A673 (cell line): Measurements from ENCODE around the gene TTC3. TPM values are rescaled to one million over a fixed set of nuclear protein-coding genes. Genes with fewer than 3 reads are reported as not detected.

Experiments
- BruUV-seq: library from RNA; stranded (reverse); fragments of 400-500 nt; replicated peaks from 2 replicates; lab custom pipeline; 2021; lab: Mats Ljungman, UMichigan
- CTCF ChIA-PET: fragments of 300-600 bp; sonication (Branson Sonifier 250); formaldehyde crosslinking; loops from one replicate; lab custom pipeline; 2022; ENCODE audit warnings: antibody characterized with exemption; lab: Charles Lee
- POLR2A ChIA-PET: fragments of 300-600 bp; sonication (Branson Sonifier 250); formaldehyde crosslinking; loops from one replicate; lab custom pipeline; 2022; ENCODE audit warnings: antibody characterized with exemption; ENCODE audit not compliant: low non-redundant PET; lab: Charles Lee
- DNase-seq: peaks from one replicate; pipeline ENCODE4 v3.0.0-alpha.2; 2015; ENCODE audit warnings: low spot score
- H3K27ac ChIP-seq: fragments of 200-600 bp; sonication (generic); 2 replicates; pipeline ENCODE4 v1.5.1; 2016; ENCODE audit warnings: mixed run types, low read depth, mild to moderate bottlenecking, mixed read lengths, antibody characterized with exemption, low read length; ENCODE audit not compliant: poor library complexity, severe bottlenecking
- H3K27me3 ChIP-seq: fragments of 200-600 bp; sonication (generic); replicated peaks from 2 replicates; pipeline ENCODE4 v1.6.1; 2017; ENCODE audit warnings: mixed run types, low read depth, mild to moderate bottlenecking, mixed read lengths, antibody characterized with exemption, low read length; ENCODE audit not compliant: insufficient read depth, poor library complexity
- H3K36me3 ChIP-seq: fragments of 200-600 bp; sonication (generic); 2 replicates; pipeline ENCODE4 v1.6.1; 2016; ENCODE audit warnings: mixed run types, mild to moderate bottlenecking, mixed read lengths, antibody characterized with exemption, low read length; ENCODE audit not compliant: insufficient read depth, poor library complexity, severe bottlenecking
- H3K4me1 ChIP-seq: fragments of 200-600 bp; sonication (generic); 2 replicates; pipeline ENCODE4 v1.6.1; 2017; ENCODE audit warnings: mixed run types, mild to moderate bottlenecking, mixed read lengths, antibody characterized with exemption, low read length; ENCODE audit not compliant: insufficient read depth, poor library complexity, severe bottlenecking
- H3K4me3 ChIP-seq: fragments of 200-600 bp; sonication (generic); 2 replicates; pipeline ENCODE4 v1.5.1; 2016; ENCODE audit warnings: low read depth, mixed run types, mild to moderate bottlenecking, mixed read lengths, low read length; ENCODE audit not compliant: poor library complexity, severe bottlenecking
- H3K9me3 ChIP-seq: fragments of 200-600 bp; sonication (generic); 2 replicates; pipeline ENCODE4 v1.6.1; 2016; ENCODE audit warnings: mixed run types, low read depth, mild to moderate bottlenecking, mixed read lengths, antibody characterized with exemption, low read length; ENCODE audit not compliant: poor library complexity, severe bottlenecking
- EZH2 ChIP-seq: fragments of 200-600 bp; sonication (generic); IDR thresholded peaks from 2 replicates; pipeline ENCODE4 v1.6.1; 2017; ENCODE audit warnings: borderline replicate concordance, low read depth, mild to moderate bottlenecking, mixed read lengths, antibody characterized with exemption, low read length; ENCODE audit not compliant: poor library complexity, severe bottlenecking
- intact Hi-C: fragments of 100-400 bp; cut with micrococcal nuclease; formaldehyde crosslinking; loops from one replicate; pipeline ENCODE4 v1.10.0; 2022; ENCODE audit not compliant: unreplicated experiment
- total RNA-seq: library from RNA; stranded (reverse); gene quantifications from 2 replicates; pipeline ENCODE4 v1.2.3, GENCODE V29; 2021
- TF ChIP-seq, protein P1 (sequence below): fragments of 300-800, 200-600 bp; sonication (generic); conservative IDR thresholded peaks from 2 replicates; pipeline ENCODE4 v1.5.1; 2017; ENCODE audit warnings: low read depth, mild to moderate bottlenecking, antibody characterized with exemption, low read length, moderate library complexity, mixed read lengths

Gene TTC3
- total RNA-seq, 1 experiment from 2014 or later, result 137 TPM

DNA sequence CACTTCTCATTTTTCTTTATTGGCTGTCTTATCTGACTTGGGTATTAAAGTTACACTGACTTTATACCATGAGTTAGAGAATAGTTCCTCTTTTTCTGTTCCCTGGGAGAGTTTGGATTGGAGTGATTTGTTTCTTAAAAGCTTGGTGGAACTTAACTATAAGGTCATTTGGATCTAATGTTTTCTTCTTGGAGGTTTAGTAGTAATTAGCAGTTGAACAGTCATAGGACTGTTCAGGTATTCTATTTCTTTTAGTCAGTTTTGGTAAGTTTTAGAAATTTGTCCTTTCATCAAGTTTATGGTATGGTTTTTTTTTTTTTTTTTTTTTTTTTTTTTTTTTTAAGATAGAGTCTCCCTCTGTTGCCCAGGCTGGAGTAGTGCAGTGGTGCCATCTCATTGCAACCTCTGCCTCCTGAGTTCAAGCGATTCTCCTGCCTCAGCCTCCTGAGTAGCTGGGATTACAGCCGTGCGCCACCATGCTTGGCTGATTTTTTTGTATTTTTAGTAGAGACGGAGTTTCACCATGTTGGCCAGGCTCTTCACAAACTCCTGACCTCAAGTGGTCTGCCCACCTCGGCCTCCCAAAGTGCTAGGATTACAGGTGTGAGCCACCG lies 6.3 kb downstream of the TTC3 start:
- BruUV-seq, result no TSS peak
- Histone ChIP-seq H3K27ac (no peak overlapping the region), H3K27me3 (no peaks in the 10 kb centered on the region), H3K9me3 (peaks cover 9% of the 10 kb centered on the region), H3K4me1 (peaks cover 11% of the 10 kb centered on the region), H3K36me3 (no peaks in the 10 kb centered on the region), H3K4me3 (no peak overlapping the region)
- intact Hi-C loops, result no loop called here
- ChIA-PET POLR2A (no interaction called here), CTCF (no interaction called here)
- DNase-seq, result no peak
- TF ChIP-seq EZH2, result no peak
- TF ChIP-seq, protein P1, sequence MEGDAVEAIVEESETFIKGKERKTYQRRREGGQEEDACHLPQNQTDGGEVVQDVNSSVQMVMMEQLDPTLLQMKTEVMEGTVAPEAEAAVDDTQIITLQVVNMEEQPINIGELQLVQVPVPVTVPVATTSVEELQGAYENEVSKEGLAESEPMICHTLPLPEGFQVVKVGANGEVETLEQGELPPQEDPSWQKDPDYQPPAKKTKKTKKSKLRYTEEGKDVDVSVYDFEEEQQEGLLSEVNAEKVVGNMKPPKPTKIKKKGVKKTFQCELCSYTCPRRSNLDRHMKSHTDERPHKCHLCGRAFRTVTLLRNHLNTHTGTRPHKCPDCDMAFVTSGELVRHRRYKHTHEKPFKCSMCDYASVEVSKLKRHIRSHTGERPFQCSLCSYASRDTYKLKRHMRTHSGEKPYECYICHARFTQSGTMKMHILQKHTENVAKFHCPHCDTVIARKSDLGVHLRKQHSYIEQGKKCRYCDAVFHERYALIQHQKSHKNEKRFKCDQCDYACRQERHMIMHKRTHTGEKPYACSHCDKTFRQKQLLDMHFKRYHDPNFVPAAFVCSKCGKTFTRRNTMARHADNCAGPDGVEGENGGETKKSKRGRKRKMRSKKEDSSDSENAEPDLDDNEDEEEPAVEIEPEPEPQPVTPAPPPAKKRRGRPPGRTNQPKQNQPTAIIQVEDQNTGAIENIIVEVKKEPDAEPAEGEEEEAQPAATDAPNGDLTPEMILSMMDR, result peak; percentile 49

DNA sequence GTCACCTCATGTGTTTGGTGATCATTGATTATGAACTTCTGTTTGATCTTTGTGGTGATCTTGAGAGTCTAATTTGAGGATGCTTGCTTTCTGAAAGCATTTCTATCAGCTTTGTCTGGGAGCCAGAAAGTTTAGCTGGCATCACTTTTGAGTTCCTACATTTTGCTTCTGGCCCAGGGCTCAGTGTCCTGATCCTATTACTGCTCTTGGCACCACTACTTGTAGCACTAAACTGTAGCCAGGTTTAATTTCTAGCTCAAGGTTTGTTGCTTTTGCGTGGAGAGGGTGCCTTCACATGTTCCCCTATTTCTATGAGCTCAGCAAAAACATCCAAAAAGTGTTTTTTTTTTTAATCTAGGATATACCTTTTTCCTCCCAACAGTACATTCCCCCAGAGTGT lies 9.3 kb downstream of the TTC3 start:
- intact Hi-C loops, result no loop called here
- H3K27me3 ChIP-seq, result no peaks in the 10 kb centered on the region
- H3K36me3 ChIP-seq, result no peaks in the 10 kb centered on the region
- peaks cover 14% of the 10 kb centered on the region for H3K4me1 ChIP-seq
- BruUV-seq, result no TSS peak
- DNase-seq, result no peak
- no peak overlapping the region for H3K27ac ChIP-seq
- TF ChIP-seq, protein P1, result no peak
- TF ChIP-seq EZH2, result no peak
- ChIA-PET POLR2A (interaction anchor here (0.6 kb wide), 1 partner anchor 31 kb away, joined by 3 read pairs; no protein-coding TSS in a partner anchor), CTCF (interaction anchor here (0.7 to 1.4 kb wide), 2 partner anchors 11 to 106 kb away, joined by 3 to 4 read pairs; no protein-coding TSS in a partner anchor)
- H3K9me3 ChIP-seq, result peaks cover 7% of the 10 kb centered on the region
- no peak overlapping the region for H3K4me3 ChIP-seq

DNA sequence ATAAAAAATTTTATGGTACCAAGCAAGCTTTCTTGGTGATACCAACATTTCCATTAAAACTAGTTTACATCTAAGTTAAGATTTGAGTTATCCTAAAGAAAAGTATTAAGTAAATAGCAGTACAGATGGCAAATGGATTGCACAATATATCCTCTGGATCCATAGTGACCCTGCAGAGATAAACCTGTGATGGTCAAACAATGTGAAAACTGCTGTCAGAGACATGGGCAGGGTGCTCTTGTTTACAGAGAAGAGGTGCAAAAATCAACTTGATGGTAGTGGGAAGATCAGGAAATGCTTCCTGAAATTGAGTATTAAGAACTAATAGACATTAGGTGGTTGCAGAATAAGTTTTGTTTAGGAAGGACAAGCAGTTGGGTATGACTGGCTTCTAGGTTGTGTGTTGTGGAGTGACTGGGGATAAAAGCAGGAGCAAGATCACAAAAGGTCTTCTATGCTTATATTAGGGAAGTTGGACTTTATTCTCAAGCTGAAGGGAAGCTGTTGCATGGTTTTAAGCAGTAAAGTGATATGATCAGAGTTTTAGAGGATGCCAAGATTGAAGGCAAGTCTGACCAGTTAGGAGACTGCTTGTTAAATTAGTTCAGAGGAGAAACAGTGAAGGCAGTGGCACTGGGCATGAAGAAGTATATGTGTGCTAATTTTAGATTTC lies 9.9 kb downstream of the TTC3 start:
- intact Hi-C loops, result no loop called here

More for the DNA sequence above, 9.9 kb downstream of the TTC3 start:
- no peaks in the 10 kb centered on the region for H3K36me3 ChIP-seq
- H3K9me3 ChIP-seq, result peaks cover 3% of the 10 kb centered on the region
- no peak overlapping the region for H3K4me3 ChIP-seq
- ChIA-PET CTCF (interaction anchor here (1.4 kb wide), 1 partner anchor 106 kb away, joined by 4 read pairs; no protein-coding TSS in a partner anchor), POLR2A (no interaction called here)
- no peak overlapping the region for H3K27ac ChIP-seq
- no peak for TF ChIP-seq EZH2
- TF ChIP-seq, protein P1, result no peak
- no peak for DNase-seq
- BruUV-seq, result TSS peak; percentile 1
- H3K27me3 ChIP-seq, result no peaks in the 10 kb centered on the region
- peaks cover 17% of the 10 kb centered on the region for H3K4me1 ChIP-seq
